H1 (cell line): Measurements from ENCODE around the gene TMEM260. TPM values are rescaled to one million over a fixed set of nuclear protein-coding genes. Genes with fewer than 3 reads are reported as not detected.

Experiments
- CTCF ChIA-PET: fragments of 300-600 bp; sonication (Branson Sonifier 250); formaldehyde crosslinking; loops from one replicate; lab custom pipeline; 2021; ENCODE audit not compliant: partially characterized antibody; lab: Charles Lee
- POLR2A ChIA-PET: fragments of 300-600 bp; sonication (Branson Sonifier 250); formaldehyde crosslinking; loops from one replicate; lab custom pipeline; 2021; ENCODE audit warnings: inconsistent platforms; ENCODE audit not compliant: partially characterized antibody; lab: Charles Lee
- DNase-seq, 2 experiments: peaks; one replicate each; pipeline versions ENCODE4 v3.0.0 to v3.0.0-alpha.2; 2010 to 2022; ENCODE audit warnings: low spot score in 2 of 2, low read depth in 1 of 2, mixed read lengths in 1 of 2
- FAIRE-seq: peaks from 2 replicates; lab custom pipeline; 2011; peaks lifted over from hg19 to GRCh38; lab: Jason Lieb, UNC
- H2AFZ ChIP-seq: 2 replicates; pipeline ENCODE4 v1.8.1; 2012; ENCODE audit warnings: low read length, inconsistent platforms
- H2AK5ac ChIP-seq: 2 replicates; pipeline ENCODE4 v1.6.1; 2013; ENCODE audit warnings: low read depth, low read length
- H2BK120ac ChIP-seq: replicated peaks from 2 replicates; pipeline ENCODE3; 2013; ENCODE audit warnings: low read depth, low read length, inconsistent platforms
- H2BK12ac ChIP-seq: 2 replicates; pipeline ENCODE4 v1.6.1; 2013; ENCODE audit warnings: low read depth, low read length
- H2BK15ac ChIP-seq: 2 replicates; pipeline ENCODE4 v1.6.1; 2013; ENCODE audit warnings: low read length
- H2BK20ac ChIP-seq: 2 replicates; pipeline ENCODE4 v1.6.1; 2013; ENCODE audit warnings: low read length
- H2BK5ac ChIP-seq: 2 replicates; pipeline ENCODE4 v1.6.1; 2013; ENCODE audit warnings: low read depth, low read length
- H3K14ac ChIP-seq: 2 replicates; pipeline ENCODE4 v1.6.1; 2013; ENCODE audit warnings: inconsistent platforms; ENCODE audit not compliant: insufficient read length
- H3K18ac ChIP-seq: 2 replicates; pipeline ENCODE4 v1.6.1; 2013; ENCODE audit warnings: low read length; ENCODE audit errors: extremely low read depth
- H3K23ac ChIP-seq: 2 replicates; pipeline ENCODE4 v1.6.1; 2013; ENCODE audit warnings: inconsistent platforms; ENCODE audit not compliant: insufficient read length
- H3K23me2 ChIP-seq: 2 replicates; pipeline ENCODE4 v1.6.1; 2013; ENCODE audit warnings: low read depth, low read length
- H3K27ac ChIP-seq: 2 replicates; pipeline ENCODE4 v1.6.1; 2011; ENCODE audit warnings: low read depth, low read length, inconsistent platforms
- H3K27me3 ChIP-seq, 4 experiments: replicated peaks in 1 of 4; 1 replicate in 1 of 4; 2 replicates in 3 of 4; pipeline versions ENCODE4 v1.6.1 to v1.8.1; 2011 to 2013; ENCODE audit warnings: low read length in 3 of 4, mild to moderate bottlenecking in 3 of 4, inconsistent platforms in 2 of 4, mixed read lengths in 2 of 4, moderate library complexity in 1 of 4; ENCODE audit not compliant: control insufficient read depth in 3 of 4, insufficient read depth in 3 of 4; ENCODE audit errors: extremely low read depth in 1 of 4
- H3K36me3 ChIP-seq, 4 experiments: 2 replicates each; pipeline versions ENCODE4 v1.6.1 to v1.8.1; 2011 to 2013; ENCODE audit warnings: mild to moderate bottlenecking in 4 of 4, low read length in 3 of 4, moderate library complexity in 2 of 4, control low read depth in 1 of 4, inconsistent platforms in 1 of 4; ENCODE audit not compliant: insufficient read depth in 4 of 4, control insufficient read depth in 2 of 4
- H3K4ac ChIP-seq: replicated peaks from 2 replicates; pipeline ENCODE3; 2013; ENCODE audit warnings: low read length, low read depth, mixed read lengths, inconsistent platforms; ENCODE audit not compliant: insufficient read length
- H3K4me1 ChIP-seq, 4 experiments: replicated peaks in 1 of 4; 1 replicate in 1 of 4; 2 replicates in 3 of 4; pipeline versions ENCODE4 v1.6.1 to v1.8.1; 2011 to 2013; ENCODE audit warnings: low read length in 3 of 4, inconsistent platforms in 2 of 4, mixed read lengths in 1 of 4; ENCODE audit not compliant: insufficient read depth in 4 of 4, control insufficient read depth in 3 of 4
- H3K4me2 ChIP-seq, 2 experiments: 2 replicates each; pipeline versions ENCODE4 v1.6.1 to v1.8.1; 2011 to 2013; ENCODE audit warnings: low read depth in 2 of 2, low read length in 2 of 2, control low read depth in 1 of 2, inconsistent platforms in 1 of 2, mild to moderate bottlenecking in 1 of 2; ENCODE audit not compliant: insufficient read depth in 1 of 2
- H3K4me3 ChIP-seq, 4 experiments: fragments of 200-600, 300-600 bp in 1 of 4; sonication (generic), shearing (Covaris generic), sonication (Bioruptor Twin) in 1 of 4; 2 replicates each; pipeline versions ENCODE4 v1.5.1 to v1.8.1; 2011 to 2016; ENCODE audit warnings: low read length in 4 of 4, low read depth in 3 of 4, control low read depth in 2 of 4, inconsistent platforms in 2 of 4, mild to moderate bottlenecking in 2 of 4, mixed read lengths in 1 of 4, moderate library complexity in 1 of 4; ENCODE audit not compliant: insufficient read depth in 2 of 4; ENCODE audit errors: extremely low read depth in 1 of 4
- H3K56ac ChIP-seq: replicated peaks from 2 replicates; pipeline ENCODE3; 2013; ENCODE audit warnings: low read depth, mild to moderate bottlenecking, mixed read lengths, low read length, inconsistent platforms; ENCODE audit not compliant: insufficient read length
- H3K79me1 ChIP-seq: 2 replicates; pipeline ENCODE4 v1.6.1; 2013; ENCODE audit warnings: low read depth, low read length, control low read depth
- H3K79me2 ChIP-seq, 2 experiments: 2 replicates each; pipeline versions ENCODE4 v1.6.1 to v1.8.1; 2012 to 2013; ENCODE audit warnings: low read length in 2 of 2, mild to moderate bottlenecking in 2 of 2, inconsistent platforms in 1 of 2; ENCODE audit not compliant: insufficient read depth in 2 of 2, control insufficient read depth in 1 of 2
- H3K9ac ChIP-seq, 4 experiments: replicated peaks in 1 of 4; 1 replicate in 1 of 4; 2 replicates in 3 of 4; pipeline versions ENCODE4 v1.6.1 to v1.8.1; 2011 to 2013; ENCODE audit warnings: low read depth in 3 of 4, low read length in 3 of 4, control low read depth in 2 of 4, mild to moderate bottlenecking in 2 of 4, moderate library complexity in 2 of 4, inconsistent platforms in 1 of 4; ENCODE audit errors: extremely low read depth in 1 of 4
- H3K9me3 ChIP-seq, 2 experiments: 2 replicates each; pipeline versions ENCODE4 v1.6.1 to v1.8.1; 2012 to 2013; ENCODE audit warnings: mild to moderate bottlenecking in 2 of 2, moderate library complexity in 2 of 2, control low read depth in 1 of 2, inconsistent platforms in 1 of 2, low read depth in 1 of 2, low read length in 1 of 2, mixed read lengths in 1 of 2; ENCODE audit not compliant: insufficient read depth in 2 of 2
- H4K20me1 ChIP-seq, 2 experiments: replicated peaks in 1 of 2; 2 replicates each; pipeline versions ENCODE3 to v1.8.1; 2011 to 2013; ENCODE audit warnings: inconsistent platforms in 2 of 2, low read length in 2 of 2, mild to moderate bottlenecking in 1 of 2; ENCODE audit not compliant: insufficient read depth in 2 of 2, control insufficient read depth in 1 of 2
- H4K5ac ChIP-seq: 2 replicates; pipeline ENCODE4 v1.6.1; 2013; ENCODE audit warnings: low read length, low read depth, mixed read lengths, inconsistent platforms; ENCODE audit not compliant: insufficient read length
- H4K8ac ChIP-seq: 2 replicates; pipeline ENCODE4 v1.8.0; 2013; ENCODE audit warnings: mild to moderate bottlenecking, moderate library complexity, low read length, inconsistent platforms; ENCODE audit not compliant: insufficient read depth; ENCODE audit errors: extremely low read depth
- H4K91ac ChIP-seq: replicated peaks from 2 replicates; pipeline ENCODE3; 2013; ENCODE audit warnings: low read length, mixed read lengths, inconsistent platforms; ENCODE audit not compliant: insufficient read length
- ATF3 ChIP-seq: IDR thresholded peaks from 2 replicates; pipeline ENCODE4 v1.6.1; 2011; ENCODE audit warnings: low read depth, mild to moderate bottlenecking, low read length; ENCODE audit not compliant: insufficient read depth
- CBX8 ChIP-seq: fragments of 300-800, 300-1000 bp; sonication (generic); IDR thresholded peaks from 2 replicates; pipeline ENCODE4 v1.7.1; 2016; ENCODE audit warnings: low read depth, low read length, borderline replicate concordance
- CEBPB ChIP-seq: IDR thresholded peaks from 2 replicates; pipeline ENCODE4 v1.6.1; 2012; ENCODE audit warnings: low read depth, low read length
- CTCF ChIP-seq, 3 experiments: IDR thresholded peaks; 1 replicate in 2 of 3; 2 replicates in 1 of 3; pipeline versions ENCODE4 v1.5.1 to v1.6.1; 2011; ENCODE audit warnings: low read length in 3 of 3, mild to moderate bottlenecking in 3 of 3, inconsistent platforms in 2 of 3, low read depth in 1 of 3, moderate library complexity in 1 of 3; ENCODE audit not compliant: insufficient read depth in 1 of 3; ENCODE audit errors: control extremely low read depth in 1 of 3
- EGR1 ChIP-seq: IDR thresholded peaks from 2 replicates; pipeline ENCODE4 v1.6.1; 2011; ENCODE audit warnings: low read depth, low read length, borderline replicate concordance
- JUND ChIP-seq: IDR thresholded peaks from 2 replicates; pipeline ENCODE4 v1.6.1; 2011; ENCODE audit warnings: mild to moderate bottlenecking, improper control_type of control experiment, low read length
- NRF1 ChIP-seq: IDR thresholded peaks from 2 replicates; pipeline ENCODE4 v1.6.1; 2011; ENCODE audit warnings: mild to moderate bottlenecking, low read depth, low read length, improper control_type of control experiment
- RFX5 ChIP-seq: IDR thresholded peaks from 2 replicates; pipeline ENCODE4 v1.6.1; 2011; ENCODE audit warnings: low read depth, low read length, improper control_type of control experiment, borderline replicate concordance
- SIRT6 ChIP-seq: IDR thresholded peaks from one replicate; pipeline ENCODE4 v1.7.1; 2012; ENCODE audit warnings: low read length, inconsistent platforms
- SIX5 ChIP-seq: IDR thresholded peaks from 2 replicates; pipeline ENCODE4 v1.6.1; 2011; ENCODE audit warnings: mild to moderate bottlenecking, low read depth, low read length
- TAF1 ChIP-seq: IDR thresholded peaks from 2 replicates; pipeline ENCODE4 v1.6.1; 2011; ENCODE audit warnings: mild to moderate bottlenecking, low read depth, low read length
- TAF7 ChIP-seq: optimal IDR thresholded peaks from 2 replicates; pipeline ENCODE3; 2011; ENCODE audit warnings: low read depth, mild to moderate bottlenecking, inconsistent platforms, low read length, moderate library complexity, borderline replicate concordance
- WGBS, 2 experiments: shearing (Covaris generic) in 1 of 2; methylation state at CpG; one replicate each; pipeline versions ENCODE4 v1.1.6 to v1.1.7; 2013 to 2015; ENCODE audit warnings: low lambda C conversion rate in 2 of 2, mixed read lengths in 2 of 2, inconsistent platforms in 1 of 2, low coverage in 1 of 2, missing lambda C conversion rate in 1 of 2; ENCODE audit not compliant: insufficient replicate concordance in 2 of 2, insufficient coverage in 1 of 2, insufficient read length in 1 of 2; ENCODE audit errors: extremely low coverage in 1 of 2, missing lambda C conversion rate in 1 of 2; 5-methylcytosine and 5-hydroxymethylcytosine counted together
- polyA plus RNA-seq, 7 experiments: library from polyadenylated mRNA; depleted of rRNA in 3 of 7; stranded (reverse) in 5 of 7; unstranded in 2 of 7; fragments of >200 nt in 5 of 7; fragments of 200-250 nt in 2 of 7; gene quantifications; 1 replicate in 5 of 7; 2 replicates in 1 of 7; 4 replicates in 1 of 7; pipeline versions ENCODE4 v1.2.1 to v1.2.3, GENCODE V29; 2011 to 2013; ENCODE audit warnings: missing spikeins in 2 of 7, mixed read lengths in 2 of 7
- total RNA-seq: library from RNA; stranded (reverse); fragmentation: NEBNext Ultra II Directional; extraction: Animal tissue kit (Norgen Biotek cat#: 25700); gene quantifications from 2 replicates; pipeline ENCODE4 v1.2.1, GENCODE V29; 2021

Gene TMEM260
- total and polyA plus RNA-seq, 2 of the 8 experiments (the other 6 are each of a cell fraction or from before 2014, with no cell fraction given): 14.4 to 15.2 TPM

DNA sequence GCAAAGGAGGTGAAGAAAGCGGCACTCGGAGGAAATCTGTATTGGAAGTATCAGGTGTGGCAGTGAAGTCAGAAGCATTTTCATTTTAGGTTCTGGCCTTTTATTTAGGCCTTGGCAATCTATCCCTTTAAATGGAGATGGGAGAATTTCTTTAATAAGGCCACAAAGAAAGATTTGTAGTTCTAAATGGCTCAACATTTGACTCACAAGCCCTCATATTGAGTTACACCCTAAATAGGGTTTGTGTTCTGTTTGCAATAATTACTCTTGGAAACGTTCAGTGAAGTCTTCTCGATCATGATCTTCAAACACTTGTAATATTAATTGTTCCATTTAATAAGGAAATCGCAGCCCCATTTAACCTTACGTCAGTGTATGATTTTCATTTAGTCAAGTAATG is 25.3 kb upstream of the TMEM260 start:
- no peaks in the 10 kb centered on the region for H3K9me3 ChIP-seq
- no peak overlapping the region for H3K27ac ChIP-seq
- no peak overlapping the region for H2BK20ac ChIP-seq
- H3K27me3 ChIP-seq: no peaks in the 10 kb centered on the region
- no peak for DNase-seq
- peaks cover 0 to 4% (median 0%) of the 10 kb centered on the region in 4 experiments; a peak in 1 of 7 replicates for H3K4me1 ChIP-seq
- no peak overlapping the region for H3K23ac ChIP-seq
- no peak for FAIRE-seq
- H2AFZ ChIP-seq: no peak overlapping the region
- H3K23me2 ChIP-seq: no peaks in the 10 kb centered on the region
- no peak overlapping the region for H3K4me3 ChIP-seq
- no peaks in the 10 kb centered on the region for H3K79me1 ChIP-seq
- H3K56ac ChIP-seq: no peak overlapping the region
- no peak overlapping the region for H2AK5ac ChIP-seq
- no peak overlapping the region for H4K91ac ChIP-seq
- CTCF ChIA-PET: interaction anchor here (0.6 to 6.4 kb wide), 3 partner anchors 64 to 628 kb away, joined by 3 to 105 read pairs (median 3); no protein-coding TSS in a partner anchor
- no peaks in the 10 kb centered on the region for H3K79me2 ChIP-seq
- H3K4ac ChIP-seq: no peak overlapping the region
- POLR2A ChIA-PET: no interaction called here
- no peak overlapping the region for H2BK15ac ChIP-seq
- H2BK120ac ChIP-seq: no peak overlapping the region
- no peak overlapping the region for H3K18ac ChIP-seq
- WGBS, 2 experiments: 72% methylated on average over 6 of the region's 6 CpGs; no CpG with 5 or more reads in 1 of the 2 experiments
- H4K5ac ChIP-seq: no peak overlapping the region
- H4K8ac ChIP-seq: no peak overlapping the region
- no peaks in the 10 kb centered on the region for H3K36me3 ChIP-seq
- H3K14ac ChIP-seq: no peak overlapping the region
- no peak overlapping the region for H2BK12ac ChIP-seq
- H2BK5ac ChIP-seq: no peak overlapping the region
- no peaks in the 10 kb centered on the region for H4K20me1 ChIP-seq
- H3K4me2 ChIP-seq: no peak overlapping the region
- H3K9ac ChIP-seq: no peak overlapping the region
- TF ChIP-seq JUND (no peak), TAF7 (no peak), ATF3 (no peak), CEBPB (no peak), RFX5 (no peak), SIRT6 (no peak), CBX8 (no peak), TAF1 (no peak), EGR1 (no peak), CTCF (IDR thresholded peaks at IDR 0.05; ENCODE audit: control extremely low read depth in 1 of 3, insufficient read depth in 1 of 3, low read depth in 1 of 3, low read length in 3 of 3) (no peak), NRF1 (no peak), SIX5 (no peak)
